Measurements from ENCODE around the gene OGFR. TPM values are rescaled to one million over a fixed set of nuclear protein-coding genes. Genes with fewer than 3 reads are reported as not detected.

OGFR gene
- polyA plus RNA-seq, 2 donors, result 16.9 to 35.6 TPM

DNA sequence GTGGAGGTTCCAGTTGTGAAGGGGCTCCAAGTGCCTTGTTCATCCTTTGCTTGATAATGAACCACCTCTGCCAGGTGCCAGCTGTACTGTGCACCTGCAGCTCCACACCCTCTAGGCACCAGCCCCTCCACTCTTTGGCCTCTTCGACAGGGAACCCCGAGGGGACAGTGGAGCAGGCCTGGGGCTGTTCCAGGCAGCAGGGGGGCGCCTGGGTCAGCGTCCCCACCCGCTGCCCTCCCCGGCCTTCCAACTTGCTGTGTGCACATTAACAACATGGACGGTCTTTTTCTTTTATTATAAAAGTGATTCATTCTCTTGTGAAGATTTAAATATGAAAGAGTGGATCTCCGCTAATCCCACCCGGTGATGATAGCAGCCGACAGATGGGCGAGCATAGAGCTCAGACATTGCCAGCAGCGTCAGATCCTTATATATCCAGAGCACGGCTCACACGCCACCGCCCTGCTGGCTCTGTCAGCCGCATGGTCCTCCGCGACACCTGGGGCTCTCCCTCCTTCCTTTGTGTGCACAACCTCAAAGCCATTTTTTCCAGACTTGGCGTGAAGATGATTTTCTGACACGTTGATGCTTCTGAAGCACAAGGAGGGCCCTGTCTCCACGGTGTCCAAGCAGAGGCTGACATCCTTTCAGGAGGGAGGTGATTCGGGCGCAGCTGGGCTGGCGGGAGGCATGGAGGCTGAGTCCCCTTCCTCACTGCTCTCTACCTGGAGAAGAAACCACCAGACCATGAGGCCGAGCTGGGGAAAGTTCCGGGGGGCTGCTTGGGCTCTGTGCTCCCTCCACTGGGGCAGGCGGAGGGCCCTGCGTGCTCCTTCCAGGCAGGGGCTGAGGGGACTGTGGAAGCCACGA is 30.6 kb upstream of the OGFR start:
- WGBS, 2 donors, result 58 to 64% methylated on average over 29 of the region's 29 CpGs
- Histone ChIP-seq H3K27me3 (ENCODE audit: control insufficient read depth in 1 of 2, insufficient read depth in 2 of 2, low read length in 2 of 2) (no peaks in the 10 kb centered on the region), H3K9me3 (ENCODE audit: control insufficient read depth in 2 of 2, insufficient read depth in 1 of 2, low read depth in 1 of 2, low read length in 1 of 2) (peaks cover 0 to 2% of the 10 kb centered on the region in 2 donors), H3K4me1 (ENCODE audit: control insufficient read depth in 2 of 2, insufficient read depth in 2 of 2, low read length in 1 of 2) (peaks cover 3 to 15% of the 10 kb centered on the region in 2 donors), H3K4me3 (ENCODE audit: low read depth in 1 of 2, low read length in 2 of 2) (no peak overlapping the region), H3K27ac (ENCODE audit: low read depth in 2 of 2, low read length in 1 of 2) (peak overlapping the region in 1 of 2 donors; percentile 15), H3K36me3 (ENCODE audit: control insufficient read depth in 2 of 2, insufficient read depth in 2 of 2, low read length in 1 of 2) (no peaks in the 10 kb centered on the region)

DNA sequence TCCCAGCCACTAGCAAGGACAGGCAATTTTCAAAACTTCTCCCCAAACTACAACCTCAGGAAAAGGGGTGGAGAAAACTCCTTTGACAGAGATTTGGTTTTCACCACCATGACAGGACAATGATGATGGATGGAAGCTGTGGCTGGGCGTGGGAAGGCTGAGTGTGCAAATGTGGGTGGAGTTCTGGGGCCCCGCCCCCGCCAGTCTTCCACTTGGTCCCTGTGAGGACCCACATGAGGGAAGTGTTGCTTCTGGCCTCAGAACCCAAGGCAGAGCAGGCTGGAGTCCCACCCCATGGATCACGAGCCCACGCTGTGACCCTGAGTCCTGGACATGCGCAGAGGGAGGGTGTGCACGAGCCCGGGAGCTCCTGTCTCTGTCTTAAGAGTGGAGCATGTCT is 29.9 kb upstream of the OGFR start:
- H3K4me1 ChIP-seq (ENCODE audit: control insufficient read depth in 2 of 2, insufficient read depth in 2 of 2, low read length in 1 of 2), result peaks cover 3 to 15% of the 10 kb centered on the region in 2 donors
- H3K4me3 ChIP-seq (ENCODE audit: low read depth in 1 of 2, low read length in 2 of 2), result no peak overlapping the region
- no peaks in the 10 kb centered on the region for H3K27me3 ChIP-seq (ENCODE audit: control insufficient read depth in 1 of 2, insufficient read depth in 2 of 2, low read length in 2 of 2)
- H3K36me3 ChIP-seq (ENCODE audit: control insufficient read depth in 2 of 2, insufficient read depth in 2 of 2, low read length in 1 of 2), result no peaks in the 10 kb centered on the region
- H3K9me3 ChIP-seq (ENCODE audit: control insufficient read depth in 2 of 2, insufficient read depth in 1 of 2, low read depth in 1 of 2, low read length in 1 of 2), result peaks cover 0 to 2% of the 10 kb centered on the region in 2 donors
- no peak overlapping the region for H3K27ac ChIP-seq (ENCODE audit: low read depth in 2 of 2, low read length in 1 of 2)
- 76 to 78% methylated on average over 8 of the region's 8 CpGs for WGBS, 2 donors

DNA sequence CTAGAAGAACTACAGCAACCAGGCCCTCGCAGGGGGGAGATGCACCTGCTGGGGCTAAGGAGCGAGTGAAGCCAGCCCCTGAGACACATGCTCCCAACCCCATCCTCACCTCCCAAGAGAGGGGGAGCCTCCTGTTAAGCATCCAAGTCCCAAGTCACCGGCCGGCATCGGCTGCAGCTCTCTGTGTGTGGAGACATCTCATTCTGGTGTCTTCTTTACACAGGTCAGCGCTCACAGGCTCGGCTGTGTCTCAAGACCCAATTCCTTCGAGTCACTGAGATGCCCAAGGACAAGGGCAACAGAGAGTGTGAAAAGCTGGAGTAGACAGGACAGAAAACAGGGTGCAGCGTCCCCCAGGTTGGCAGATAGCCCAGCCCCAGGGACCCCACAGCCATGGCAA is 29.4 kb upstream of the OGFR start:
- no peak overlapping the region for H3K4me3 ChIP-seq (ENCODE audit: low read depth in 1 of 2, low read length in 2 of 2)
- no peaks in the 10 kb centered on the region for H3K36me3 ChIP-seq (ENCODE audit: control insufficient read depth in 2 of 2, insufficient read depth in 2 of 2, low read length in 1 of 2)
- 90 to 93% methylated on average over 9 of the region's 9 CpGs for WGBS, 2 donors

DNA sequence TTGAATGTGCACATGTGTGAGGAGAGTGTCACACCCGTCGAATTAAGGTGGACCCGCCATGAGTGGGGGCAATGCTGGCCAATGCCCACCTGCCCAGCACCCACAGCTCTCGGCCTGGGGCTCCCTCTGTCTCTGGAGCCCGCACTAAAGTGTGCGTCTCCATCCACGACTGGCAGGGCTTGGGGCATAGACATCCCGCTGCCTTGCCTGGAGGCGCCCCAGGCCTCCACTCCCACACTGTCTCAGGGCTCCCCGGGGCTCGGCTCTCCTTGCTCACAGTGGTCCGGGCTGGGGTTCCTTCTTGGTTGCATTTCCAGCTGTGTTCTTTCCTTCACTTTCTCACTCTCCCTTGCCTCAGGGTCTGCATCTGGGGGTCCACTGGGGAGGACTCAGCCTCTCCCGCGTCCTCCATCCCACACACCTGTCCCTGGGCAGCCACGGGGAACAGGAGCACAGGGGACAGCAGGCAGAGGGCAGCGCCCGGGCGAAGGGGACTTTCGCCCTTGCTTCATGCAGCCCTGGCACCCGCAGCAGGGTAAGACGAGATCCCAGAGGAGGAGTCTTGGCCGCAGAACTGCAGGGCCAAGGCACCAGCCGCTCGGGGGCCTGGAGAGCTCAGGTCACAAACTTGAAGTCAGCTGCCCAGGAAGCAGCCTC is 28.5 kb upstream of the OGFR start:
- no peak overlapping the region for H3K4me3 ChIP-seq (ENCODE audit: low read depth in 1 of 2, low read length in 2 of 2)
- 84 to 88% methylated on average over 24 of the region's 24 CpGs for WGBS, 2 donors
- H3K27ac ChIP-seq (ENCODE audit: low read depth in 2 of 2, low read length in 1 of 2), result peak overlapping the region; percentile 11 to 45

More for the DNA sequence above, 29.4 kb upstream of the OGFR start:
- Histone ChIP-seq H3K4me1 (ENCODE audit: control insufficient read depth in 2 of 2, insufficient read depth in 2 of 2, low read length in 1 of 2) (peaks cover 3 to 15% of the 10 kb centered on the region in 2 donors), H3K27me3 (ENCODE audit: control insufficient read depth in 1 of 2, insufficient read depth in 2 of 2, low read length in 2 of 2) (no peaks in the 10 kb centered on the region), H3K27ac (ENCODE audit: low read depth in 2 of 2, low read length in 1 of 2) (no peak overlapping the region), H3K9me3 (ENCODE audit: control insufficient read depth in 2 of 2, insufficient read depth in 1 of 2, low read depth in 1 of 2, low read length in 1 of 2) (peaks cover 0 to 2% of the 10 kb centered on the region in 2 donors)

DNA sequence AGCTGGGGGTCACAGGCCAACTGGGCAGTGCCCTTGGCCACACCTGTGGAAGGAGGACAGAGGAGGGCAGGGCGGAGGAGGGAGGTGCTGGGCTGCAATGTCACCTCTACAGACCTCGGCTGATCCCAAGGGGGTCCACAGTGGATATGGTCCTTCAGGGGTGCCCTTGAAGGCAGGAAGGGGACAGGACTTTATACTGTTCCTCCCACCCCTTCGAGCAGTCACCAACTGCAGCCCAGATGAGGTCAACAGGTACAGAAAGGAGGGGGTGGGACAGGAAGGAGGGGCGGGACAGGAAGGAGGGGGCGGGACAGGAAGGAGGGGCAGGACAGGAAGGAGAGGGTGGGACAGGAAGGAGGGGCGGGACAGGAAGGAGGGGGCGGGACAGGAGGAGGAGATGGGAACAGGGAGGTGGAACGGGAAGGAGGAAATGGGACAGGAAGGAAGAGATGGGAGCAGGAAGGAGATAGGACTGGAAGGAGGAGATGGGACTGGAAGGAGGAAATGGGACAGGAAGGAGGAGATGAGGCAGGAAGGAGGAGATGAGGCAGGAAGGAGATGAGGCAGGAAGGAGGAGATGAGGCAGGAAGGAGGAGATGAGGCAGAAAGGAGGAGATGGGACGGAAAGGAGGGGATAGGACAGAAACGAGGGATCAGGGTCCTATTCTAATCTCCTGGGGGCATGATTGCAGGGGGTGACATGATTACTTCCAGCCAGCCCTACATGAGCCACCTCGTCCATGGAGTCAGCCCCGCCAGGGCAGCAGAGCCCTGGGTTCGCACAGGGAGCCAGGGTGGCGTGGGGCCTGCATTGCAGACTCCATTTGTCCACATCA is 27.7 kb upstream of the OGFR start:
- Histone ChIP-seq H3K27ac (ENCODE audit: low read depth in 2 of 2, low read length in 1 of 2) (peak overlapping the region; percentile 19 to 45), H3K4me1 (ENCODE audit: control insufficient read depth in 2 of 2, insufficient read depth in 2 of 2, low read length in 1 of 2) (peaks cover 3 to 15% of the 10 kb centered on the region in 2 donors), H3K4me3 (ENCODE audit: low read depth in 1 of 2, low read length in 2 of 2) (no peak overlapping the region), H3K9me3 (ENCODE audit: control insufficient read depth in 2 of 2, insufficient read depth in 1 of 2, low read depth in 1 of 2, low read length in 1 of 2) (peaks cover 0 to 2% of the 10 kb centered on the region in 2 donors), H3K36me3 (ENCODE audit: control insufficient read depth in 2 of 2, insufficient read depth in 2 of 2, low read length in 1 of 2) (no peaks in the 10 kb centered on the region), H3K27me3 (ENCODE audit: control insufficient read depth in 1 of 2, insufficient read depth in 2 of 2, low read length in 2 of 2) (no peaks in the 10 kb centered on the region)
- 70 to 73% methylated on average over 14 of the region's 14 CpGs for WGBS, 2 donors

More for the DNA sequence above, 28.5 kb upstream of the OGFR start:
- no peaks in the 10 kb centered on the region for H3K36me3 ChIP-seq (ENCODE audit: control insufficient read depth in 2 of 2, insufficient read depth in 2 of 2, low read length in 1 of 2)
- no peaks in the 10 kb centered on the region for H3K27me3 ChIP-seq (ENCODE audit: control insufficient read depth in 1 of 2, insufficient read depth in 2 of 2, low read length in 2 of 2)
- H3K4me1 ChIP-seq (ENCODE audit: control insufficient read depth in 2 of 2, insufficient read depth in 2 of 2, low read length in 1 of 2), result peaks cover 3 to 15% of the 10 kb centered on the region in 2 donors
- H3K9me3 ChIP-seq (ENCODE audit: control insufficient read depth in 2 of 2, insufficient read depth in 1 of 2, low read depth in 1 of 2, low read length in 1 of 2), result peaks cover 0 to 2% of the 10 kb centered on the region in 2 donors

DNA sequence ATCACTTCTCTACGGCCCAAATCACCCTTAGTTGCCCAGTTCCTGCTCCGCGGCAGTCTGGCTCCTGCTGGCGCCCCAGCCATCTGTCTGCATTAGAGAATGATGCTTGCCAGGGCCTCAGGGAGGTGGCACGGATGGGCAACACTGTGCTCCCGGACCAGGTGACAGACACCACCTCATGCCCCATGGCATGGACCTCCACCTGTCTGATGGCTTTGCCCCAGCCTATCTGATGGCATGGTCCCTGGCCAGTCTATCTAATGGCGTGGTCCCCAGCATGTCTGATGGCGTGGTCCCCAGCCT is 27.2 kb upstream of the OGFR start:
- WGBS, 2 donors, result 92 to 94% methylated on average over 8 of the region's 8 CpGs
- Histone ChIP-seq H3K9me3 (ENCODE audit: control insufficient read depth in 2 of 2, insufficient read depth in 1 of 2, low read depth in 1 of 2, low read length in 1 of 2) (peaks cover 0 to 2% of the 10 kb centered on the region in 2 donors), H3K4me1 (ENCODE audit: control insufficient read depth in 2 of 2, insufficient read depth in 2 of 2, low read length in 1 of 2) (peaks cover 3 to 15% of the 10 kb centered on the region in 2 donors)

DNA sequence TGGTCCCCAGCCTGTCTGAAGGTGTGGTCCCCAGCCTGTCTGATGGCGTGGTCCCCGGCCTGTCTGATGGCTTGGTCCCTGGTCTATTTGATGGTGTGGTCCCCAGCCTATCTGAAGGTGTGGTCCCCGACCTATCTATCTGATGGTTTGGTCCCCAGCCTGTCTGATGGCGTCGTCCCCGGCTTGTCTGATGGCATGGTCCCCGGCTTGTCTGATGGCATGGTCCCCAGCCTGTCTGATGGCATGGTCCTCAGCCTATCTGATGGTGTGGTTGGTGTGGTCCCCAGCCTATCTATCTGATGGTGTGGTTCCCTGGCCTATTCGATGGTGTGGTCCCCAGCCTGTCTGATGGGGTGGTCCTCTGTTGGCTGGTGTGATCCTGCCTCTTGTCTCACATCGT is 26.6 kb upstream of the OGFR start:
- H3K4me3 ChIP-seq (ENCODE audit: low read depth in 1 of 2, low read length in 2 of 2), result no peak overlapping the region
- H3K36me3 ChIP-seq (ENCODE audit: control insufficient read depth in 2 of 2, insufficient read depth in 2 of 2, low read length in 1 of 2), result no peaks in the 10 kb centered on the region
- no peak overlapping the region for H3K27ac ChIP-seq (ENCODE audit: low read depth in 2 of 2, low read length in 1 of 2)
- H3K9me3 ChIP-seq (ENCODE audit: control insufficient read depth in 2 of 2, insufficient read depth in 1 of 2, low read depth in 1 of 2, low read length in 1 of 2), result peaks cover 0 to 2% of the 10 kb centered on the region in 2 donors
- WGBS, 2 donors, result 92 to 95% methylated on average over 9 of the region's 9 CpGs
- H3K27me3 ChIP-seq (ENCODE audit: control insufficient read depth in 1 of 2, insufficient read depth in 2 of 2, low read length in 2 of 2), result no peaks in the 10 kb centered on the region
- peaks cover 3 to 15% of the 10 kb centered on the region in 2 donors for H3K4me1 ChIP-seq (ENCODE audit: control insufficient read depth in 2 of 2, insufficient read depth in 2 of 2, low read length in 1 of 2)

More for the DNA sequence above, 27.2 kb upstream of the OGFR start:
- H3K4me3 ChIP-seq (ENCODE audit: low read depth in 1 of 2, low read length in 2 of 2), result no peak overlapping the region
- H3K27ac ChIP-seq (ENCODE audit: low read depth in 2 of 2, low read length in 1 of 2), result no peak overlapping the region
- H3K27me3 ChIP-seq (ENCODE audit: control insufficient read depth in 1 of 2, insufficient read depth in 2 of 2, low read length in 2 of 2), result no peaks in the 10 kb centered on the region
- H3K36me3 ChIP-seq (ENCODE audit: control insufficient read depth in 2 of 2, insufficient read depth in 2 of 2, low read length in 1 of 2), result no peaks in the 10 kb centered on the region

DNA sequence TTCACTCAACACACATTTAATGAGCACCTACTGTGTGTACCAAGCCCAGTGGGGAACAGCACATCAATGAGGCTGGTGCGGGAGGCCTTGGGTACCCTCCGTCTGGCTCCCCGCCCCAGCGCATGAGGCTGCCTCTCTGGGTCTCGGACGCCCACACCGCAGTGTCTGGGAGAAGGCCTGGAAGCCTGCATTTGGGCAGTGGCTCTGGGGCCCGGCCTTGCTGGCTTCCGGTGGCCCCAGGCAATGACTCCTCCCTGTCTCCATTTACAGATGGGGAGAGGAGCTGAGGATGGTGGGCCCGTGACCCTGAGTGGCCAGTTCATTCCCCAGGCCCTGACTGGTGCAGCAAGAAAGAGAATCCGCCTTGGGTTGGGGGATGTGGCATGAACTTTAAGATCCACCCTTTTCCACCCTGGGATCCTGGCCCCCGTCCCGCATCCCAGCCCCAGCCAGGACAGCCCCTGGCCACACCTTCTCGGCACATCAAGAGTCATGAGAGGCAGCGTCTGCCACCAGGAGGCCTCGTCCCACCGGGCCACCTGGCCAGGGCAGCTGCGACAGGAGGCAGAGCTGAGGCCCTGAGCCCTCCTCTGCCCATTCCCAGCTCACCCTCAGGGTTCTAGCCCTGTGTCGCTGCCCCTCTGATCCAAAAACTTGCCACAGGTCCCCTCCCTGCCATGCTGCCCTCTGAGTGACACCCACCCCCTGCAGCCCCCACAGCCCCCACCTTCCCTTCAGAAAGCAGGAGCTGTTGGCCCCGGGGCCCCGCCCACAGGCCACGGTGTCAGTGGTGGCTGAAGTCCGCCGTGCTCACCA is 25.8 kb upstream of the OGFR start:
- WGBS, 2 donors, result 67 to 68% methylated on average over 22 to 24 of the region's 24 CpGs
- Histone ChIP-seq H3K4me1 (ENCODE audit: control insufficient read depth in 2 of 2, insufficient read depth in 2 of 2, low read length in 1 of 2) (peaks cover under 1 to 9% of the 10 kb centered on the region in 2 donors), H3K27me3 (ENCODE audit: control insufficient read depth in 1 of 2, insufficient read depth in 2 of 2, low read length in 2 of 2) (no peaks in the 10 kb centered on the region), H3K9me3 (ENCODE audit: control insufficient read depth in 2 of 2, insufficient read depth in 1 of 2, low read depth in 1 of 2, low read length in 1 of 2) (peaks cover 0 to 2% of the 10 kb centered on the region in 2 donors), H3K36me3 (ENCODE audit: control insufficient read depth in 2 of 2, insufficient read depth in 2 of 2, low read length in 1 of 2) (no peaks in the 10 kb centered on the region), H3K4me3 (ENCODE audit: low read depth in 1 of 2, low read length in 2 of 2) (no peak overlapping the region), H3K27ac (ENCODE audit: low read depth in 2 of 2, low read length in 1 of 2) (no peak overlapping the region)

DNA sequence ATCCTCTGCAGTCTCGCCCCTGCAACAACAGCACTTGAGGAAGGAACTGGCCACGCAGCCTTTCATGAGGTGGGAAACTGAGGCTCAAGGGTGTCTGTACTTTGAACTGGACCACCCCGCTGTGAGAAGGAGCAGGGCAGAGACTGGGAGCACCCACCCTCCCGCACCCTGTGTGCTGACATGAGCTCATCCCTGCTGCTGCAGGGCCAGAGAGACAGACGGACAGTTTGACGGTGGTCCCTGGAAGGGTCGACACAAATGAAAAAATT is 25.3 kb upstream of the OGFR start:
- no peak overlapping the region for H3K4me3 ChIP-seq (ENCODE audit: low read depth in 1 of 2, low read length in 2 of 2)
- no peaks in the 10 kb centered on the region for H3K36me3 ChIP-seq (ENCODE audit: control insufficient read depth in 2 of 2, insufficient read depth in 2 of 2, low read length in 1 of 2)
- 81 to 85% methylated on average over 7 of the region's 7 CpGs for WGBS, 2 donors
- H3K27me3 ChIP-seq (ENCODE audit: control insufficient read depth in 1 of 2, insufficient read depth in 2 of 2, low read length in 2 of 2), result no peaks in the 10 kb centered on the region
- H3K4me1 ChIP-seq (ENCODE audit: control insufficient read depth in 2 of 2, insufficient read depth in 2 of 2, low read length in 1 of 2), result peaks cover 0 to 8% of the 10 kb centered on the region in 2 donors
- peaks cover 0 to 2% of the 10 kb centered on the region in 2 donors for H3K9me3 ChIP-seq (ENCODE audit: control insufficient read depth in 2 of 2, insufficient read depth in 1 of 2, low read depth in 1 of 2, low read length in 1 of 2)
- no peak overlapping the region for H3K27ac ChIP-seq (ENCODE audit: low read depth in 2 of 2, low read length in 1 of 2)
